Measurements from ENCODE around the gene TNPO2.

TNPO2 gene

DNA sequence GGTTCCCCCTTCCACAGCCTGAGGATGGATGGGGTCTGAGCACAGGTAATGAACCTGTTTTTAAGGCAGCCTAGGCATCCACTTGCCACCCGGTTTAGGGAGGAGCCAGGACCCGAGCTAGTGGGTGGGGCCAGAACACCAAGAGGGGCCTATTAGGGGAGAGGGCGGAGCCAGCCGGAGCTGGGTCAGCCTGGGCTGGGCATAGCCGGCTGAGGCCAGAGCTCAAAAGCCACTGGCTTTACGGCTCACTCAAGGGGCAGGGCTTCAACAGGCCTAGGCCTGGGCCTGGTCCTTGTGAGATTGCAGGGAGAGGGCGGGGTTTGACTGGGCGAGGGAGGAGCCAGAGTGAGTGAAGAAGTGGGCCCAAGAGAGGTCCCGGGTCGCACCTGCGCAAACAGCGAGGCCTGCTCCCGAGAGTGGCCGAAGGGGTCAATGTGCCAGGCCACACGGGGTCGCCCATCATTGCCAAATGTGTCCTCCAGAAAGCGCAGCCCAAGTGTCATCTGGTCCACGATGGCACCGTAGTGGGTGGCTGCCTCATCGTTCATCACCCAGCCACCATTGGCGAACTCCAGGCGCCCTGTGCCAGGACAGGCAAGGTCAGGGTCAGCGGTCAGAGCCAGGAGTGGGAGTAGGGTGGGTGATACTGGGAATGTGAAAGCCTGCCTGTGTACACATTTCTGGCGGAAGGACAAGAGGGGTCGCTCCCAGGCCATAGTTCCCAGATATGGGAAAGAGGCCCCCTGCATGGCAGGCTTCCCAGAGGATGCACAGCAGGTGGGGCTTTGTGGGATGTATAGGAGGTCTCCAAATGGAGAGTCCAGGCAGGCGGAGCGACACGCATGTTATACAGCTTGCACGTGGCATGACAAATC is 59.1 kb downstream of the TNPO2 start:
- no peak for DNase-seq (ENCODE audit: low read depth, low spot score)
- no peak overlapping the region for H3K4me3 ChIP-seq (ENCODE audit: low read depth, low read length)
- TF ChIP-seq CTCF (IDR thresholded peaks at IDR 0.05; ENCODE audit: insufficient read depth, low read length, missing control alignments): no peak
- POLR2A ChIA-PET: no interaction called here
- CTCF ChIA-PET: interaction anchor here (1.0 to 2.6 kb wide), 3 partner anchors 16 to 101 kb away, joined by 3 to 8 read pairs (median 6); no protein-coding TSS in a partner anchor

GRCh38 chr19:12660980-12661379 is 62.8 kb downstream of the TNPO2 start:
- H3K4me3 ChIP-seq (ENCODE audit: low read depth, low read length): no peak overlapping the region
- POLR2A ChIA-PET: no interaction called here
- no peak for TF ChIP-seq CTCF (IDR thresholded peaks at IDR 0.05; ENCODE audit: insufficient read depth, low read length, missing control alignments)
- DNase-seq (ENCODE audit: low read depth, low spot score): no peak
- CTCF ChIA-PET: interaction anchor here (1.0 to 3.5 kb wide), 4 partner anchors 11 to 97 kb away, joined by 3 to 20 read pairs (median 6); no protein-coding TSS in a partner anchor

- ChIA-PET POLR2A (no interaction called here), CTCF (interaction anchor here (1.2 to 1.6 kb wide), 2 partner anchors 19 to 94 kb away, joined by 4 to 8 read pairs; no protein-coding TSS in a partner anchor)
Measured at GRCh38 chr19:12657966-12658365, 65.8 kb downstream of the TNPO2 start.

DNA sequence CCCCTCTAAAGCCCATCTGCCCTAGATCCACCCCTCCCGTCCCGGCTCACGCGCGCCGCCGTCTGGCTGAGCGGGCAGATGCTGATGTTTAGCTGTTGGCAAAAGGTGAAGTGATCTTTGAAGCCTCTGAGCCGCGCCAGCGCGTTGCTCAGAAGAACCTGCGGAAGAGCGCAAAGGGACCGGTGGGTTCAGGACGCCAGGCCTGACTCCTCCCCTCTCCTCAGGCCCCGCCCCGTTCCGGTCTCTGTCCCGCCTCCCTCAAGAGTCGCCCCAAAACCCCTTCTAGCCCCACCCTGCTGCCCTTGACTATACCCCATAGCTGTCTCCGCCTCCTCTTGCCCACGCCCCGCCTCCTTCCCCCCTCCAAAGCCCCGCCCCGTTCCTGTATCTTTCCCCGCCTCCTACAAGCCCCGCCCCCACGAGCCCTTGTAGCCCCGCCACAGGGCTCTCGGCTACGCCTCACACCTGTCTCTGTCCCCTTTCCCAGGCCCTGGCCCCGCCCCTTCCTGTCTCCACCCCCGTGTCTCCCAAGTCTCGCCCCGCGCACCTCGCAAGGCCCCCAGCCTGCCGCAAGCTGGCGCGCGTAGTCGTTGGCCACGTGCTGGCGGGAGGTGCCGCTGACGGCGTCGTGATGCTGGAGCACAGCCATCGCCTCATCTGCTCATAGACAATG is 66.7 kb downstream of the TNPO2 start:
- no peak for TF ChIP-seq CTCF (IDR thresholded peaks at IDR 0.05; ENCODE audit: insufficient read depth, low read length, missing control alignments)
- no peak for DNase-seq (ENCODE audit: low read depth, low spot score)
- H3K4me3 ChIP-seq (ENCODE audit: low read depth, low read length): no peak overlapping the region
- ChIA-PET CTCF (interaction anchor here (1.2 kb wide), 1 partner anchor 20 kb away, joined by 4 read pairs; no protein-coding TSS in a partner anchor), POLR2A (no interaction called here)

More at GRCh38 chr19:12657966-12658365, 65.8 kb downstream of the TNPO2 start:
- no peak for DNase-seq (ENCODE audit: low read depth, low spot score)
- H3K4me3 ChIP-seq (ENCODE audit: low read depth, low read length): no peak overlapping the region
- TF ChIP-seq CTCF (IDR thresholded peaks at IDR 0.05; ENCODE audit: insufficient read depth, low read length, missing control alignments): no peak

GRCh38 chr19:12655546-12655945 is 68.2 kb downstream of the TNPO2 start:
- ChIA-PET POLR2A (no interaction called here), CTCF (interaction anchor here (1.2 to 1.5 kb wide), 2 partner anchors 16 kb away, joined by 3 to 6 read pairs; no protein-coding TSS in a partner anchor)
- H3K4me3 ChIP-seq (ENCODE audit: low read depth, low read length): no peak overlapping the region
- no peak for DNase-seq (ENCODE audit: low read depth, low spot score)
- TF ChIP-seq CTCF (IDR thresholded peaks at IDR 0.05; ENCODE audit: insufficient read depth, low read length, missing control alignments): no peak

- no peak for TF ChIP-seq CTCF (IDR thresholded peaks at IDR 0.05; ENCODE audit: insufficient read depth, low read length, missing control alignments)
- no peak for DNase-seq (ENCODE audit: low read depth, low spot score)
- CTCF ChIA-PET: no interaction called here
- POLR2A ChIA-PET: no interaction called here
- H3K4me3 ChIP-seq (ENCODE audit: low read depth, low read length): no peak overlapping the region
Measured at GRCh38 chr19:12652219-12652618, 71.5 kb downstream of the TNPO2 start.
